PC-9 (cell line): ENCODE measurements around the gene RAPSN. TPM values are rescaled to one million over a fixed set of nuclear protein-coding genes. Genes with fewer than 3 reads are reported as not detected.

Source experiments
- BruUV-seq: library from RNA; stranded (reverse); fragments of 400-500 nt; replicated peaks from 2 replicates; lab custom pipeline; 2021; lab: Mats Ljungman, UMichigan
- CTCF ChIA-PET: fragments of 300-600 bp; sonication (Branson Sonifier 250); formaldehyde crosslinking; loops from one replicate; lab custom pipeline; 2022; ENCODE audit warnings: antibody characterized with exemption; lab: Charles Lee
- POLR2A ChIA-PET: fragments of 300-600 bp; sonication (Branson Sonifier 250); formaldehyde crosslinking; loops from one replicate; lab custom pipeline; 2022; ENCODE audit warnings: antibody characterized with exemption; ENCODE audit not compliant: unreplicated experiment; lab: Charles Lee
- DNase-seq, 2 experiments: peaks; one replicate each; pipeline versions ENCODE4 v3.0.0 to v3.0.0-alpha.2; 2015 to 2022; ENCODE audit warnings: mixed read lengths in 1 of 2
- H2AFZ ChIP-seq: fragments of 200-600 bp; sonication (generic); 2 replicates; pipeline ENCODE4 v1.8.1; 2017; ENCODE audit warnings: antibody characterized with exemption
- H3F3A ChIP-seq: fragments of 200-600 bp; sonication (generic); 2 replicates; pipeline ENCODE4 v1.8.1; 2017; ENCODE audit warnings: antibody characterized with exemption, mild to moderate bottlenecking, low read depth; ENCODE audit not compliant: insufficient read depth
- H3K27ac ChIP-seq: fragments of 200-600 bp; sonication (generic); 2 replicates; pipeline ENCODE4 v1.6.1; 2016; ENCODE audit warnings: mixed run types
- H3K27me3 ChIP-seq: fragments of 200-600 bp; sonication (generic); 2 replicates; pipeline ENCODE4 v1.6.1; 2016; ENCODE audit warnings: low read depth, mixed run types; ENCODE audit not compliant: insufficient read depth
- H3K36me3 ChIP-seq: fragments of 200-600 bp; sonication (generic); 2 replicates; pipeline ENCODE4 v1.6.1; 2016; ENCODE audit warnings: low read depth, mixed run types
- H3K4me1 ChIP-seq: fragments of 200-600 bp; sonication (generic); replicated peaks from 2 replicates; pipeline ENCODE4 v1.6.1; 2016; ENCODE audit warnings: mixed run types; ENCODE audit not compliant: insufficient read depth
- H3K4me2 ChIP-seq: fragments of 200-600 bp; sonication (generic); 2 replicates; pipeline ENCODE4 v1.6.1; 2017; ENCODE audit warnings: mixed run types
- H3K4me3 ChIP-seq: fragments of 200-600 bp; sonication (generic); 2 replicates; pipeline ENCODE4 v1.6.1; 2016; ENCODE audit warnings: mixed run types
- H3K79me2 ChIP-seq: fragments of 200-600 bp; sonication (generic); 2 replicates; pipeline ENCODE4 v1.6.1; 2017; ENCODE audit warnings: low read depth, mixed run types
- H3K9me2 ChIP-seq: fragments of 200-600 bp; sonication (generic); 2 replicates; pipeline ENCODE4 v1.8.1; 2017; ENCODE audit warnings: mild to moderate bottlenecking; ENCODE audit not compliant: insufficient read depth
- H3K9me3 ChIP-seq: fragments of 200-600 bp; sonication (generic); 2 replicates; pipeline ENCODE4 v1.8.1; 2016; ENCODE audit warnings: low read depth; ENCODE audit not compliant: insufficient read depth
- H4K20me1 ChIP-seq: fragments of 200-600 bp; sonication (generic); 2 replicates; pipeline ENCODE4 v1.8.1; 2017; ENCODE audit not compliant: insufficient read depth
- CTCF ChIP-seq: fragments of 200-600 bp; sonication (generic); conservative IDR thresholded peaks from 2 replicates; pipeline ENCODE4 v1.6.1; 2017; ENCODE audit warnings: mixed run types, antibody characterized with exemption, mild to moderate bottlenecking, moderate library complexity
- EZH2 ChIP-seq: fragments of 200-600 bp; sonication (generic); IDR thresholded peaks from 2 replicates; pipeline ENCODE4 v1.8.0; 2017; ENCODE audit warnings: antibody characterized with exemption, low read depth
- intact Hi-C: fragments of 100-400 bp; cut with micrococcal nuclease; formaldehyde crosslinking; loops from one replicate; pipeline ENCODE4 v1.10.0; 2022; ENCODE audit not compliant: unreplicated experiment
- microRNA-seq: library from miRNA; unstranded; fragments of <30 nt; microRNA quantifications from one replicate; pipeline ENCODE4 v1.2.0, GENCODE V29; 2021; ENCODE audit warnings: borderline number of aligned reads, borderline replicate concordance
- total RNA-seq: library from RNA; stranded (reverse); gene quantifications from 2 replicates; pipeline ENCODE4 v1.2.3, GENCODE V29; 2021

The RAPSN gene
- total RNA-seq, 1 experiment from 2014 or later, result 7.3 TPM

- H3F3A ChIP-seq, result no peaks in the 10 kb centered on the region
- no peaks in the 10 kb centered on the region for H3K4me1 ChIP-seq
- H3K4me3 ChIP-seq, result no peak overlapping the region
- H3K4me2 ChIP-seq, result no peak overlapping the region
- no peak overlapping the region for H2AFZ ChIP-seq
- peak in 1 of 2 experiments; percentile 11 for DNase-seq
- H3K9me3 ChIP-seq, result no peaks in the 10 kb centered on the region
- ChIA-PET POLR2A (interaction anchor here (0.6 kb wide), 1 partner anchor 534 kb away, joined by 4 read pairs; no protein-coding TSS in a partner anchor), CTCF (no interaction called here)
- H4K20me1 ChIP-seq, result no peaks in the 10 kb centered on the region
- intact Hi-C loops, result no loop called here
- no peaks in the 10 kb centered on the region for H3K79me2 ChIP-seq
- H3K9me2 ChIP-seq, result no peaks in the 10 kb centered on the region
- no peak overlapping the region for H3K27ac ChIP-seq
- no peak for TF ChIP-seq EZH2
- no peak for TF ChIP-seq CTCF
- no peaks in the 10 kb centered on the region for H3K27me3 ChIP-seq
- H3K36me3 ChIP-seq, result no peaks in the 10 kb centered on the region
- no TSS peak for BruUV-seq
Measured at GRCh38 chr11:47387944-47388696, 60.8 kb downstream of the RAPSN start.

Small RNA genes lying within 50 kb of the gene (microRNA-seq; reads per million reads assigned to microRNA genes)
- not detected for gene MIR4487

Other genes with a start within 250 kb of the RAPSN start
- gene DDB2, start 234.2 kb downstream of the RAPSN start, total RNA-seq, result 72.3 and 85.2 TPM in 2 replicates
- 20.4 and 24.1 TPM in 2 replicates for gene ACP2, start 200.3 kb downstream of the RAPSN start, total RNA-seq
- 71.5 and 90.4 TPM in 2 replicates for gene NR1H3, start 191.1 kb downstream of the RAPSN start, total RNA-seq
- 61.1 and 65.9 TPM in 2 replicates for gene MADD, start 179.0 kb downstream of the RAPSN start, total RNA-seq
- not detected in 2 replicates for gene MYBPC3, start 96.4 kb downstream of the RAPSN start, total RNA-seq
- gene SPI1, start 70.6 kb downstream of the RAPSN start, total RNA-seq, result not detected in 2 replicates
- 28.8 and 32.3 TPM in 2 replicates for gene SLC39A13, start 40.5 kb downstream of the RAPSN start, total RNA-seq
- gene PSMC3, start 22.7 kb downstream of the RAPSN start, total RNA-seq, result 160 and 222 TPM in 2 replicates
- 115 and 165 TPM in 2 replicates for gene CELF1, start 104.0 kb upstream of the RAPSN start, total RNA-seq
- gene PTPMT1, start 116.5 kb upstream of the RAPSN start, total RNA-seq, result 74.8 and 79.0 TPM in 2 replicates
- 20.2 and 20.3 TPM in 2 replicates for gene KBTBD4, start 129.8 kb upstream of the RAPSN start, total RNA-seq
- gene NDUFS3, start 129.9 kb upstream of the RAPSN start, total RNA-seq, result 119 and 140 TPM in 2 replicates
- gene FAM180B, start 137.5 kb upstream of the RAPSN start, total RNA-seq, result not detected in 2 replicates
- gene C1QTNF4, start 145.3 kb upstream of the RAPSN start, total RNA-seq, result 0.22 and 0.63 TPM in 2 replicates
- gene MTCH2, start 193.4 kb upstream of the RAPSN start, total RNA-seq, result 147 and 167 TPM in 2 replicates